Astrocyte (in vitro differentiated cells and primary cell): ENCODE results near the gene MAPKAP1. TPM values are rescaled to one million over a fixed set of nuclear protein-coding genes. Genes with fewer than 3 reads are reported as not detected.

Experiments used
- DNase-seq: peaks from one replicate; pipeline ENCODE4 v3.0.0-alpha.2; 2010; ENCODE audit warnings: low read depth
- FAIRE-seq: peaks from 2 replicates; lab custom pipeline; 2011; peaks lifted over from hg19 to GRCh38; lab: Jason Lieb, UNC
- H2AFZ ChIP-seq: 2 replicates; pipeline ENCODE4 v1.6.0; 2012; ENCODE audit warnings: low read depth, low read length, inconsistent platforms
- H3K27ac ChIP-seq: 2 replicates; pipeline ENCODE4 v1.5.1; 2011; ENCODE audit warnings: low read depth, low read length, inconsistent platforms
- H3K27me3 ChIP-seq: 2 replicates; pipeline ENCODE4 v1.6.0; 2011; ENCODE audit warnings: low read length, inconsistent platforms; ENCODE audit not compliant: insufficient read depth
- H3K36me3 ChIP-seq: 2 replicates; pipeline ENCODE4 v1.5.1; 2011; ENCODE audit warnings: low read length, inconsistent platforms; ENCODE audit not compliant: insufficient read depth
- H3K4me1 ChIP-seq: 2 replicates; pipeline ENCODE4 v1.5.1; 2011; ENCODE audit warnings: low read length, inconsistent platforms; ENCODE audit not compliant: insufficient read depth
- H3K4me2 ChIP-seq: 2 replicates; pipeline ENCODE4 v1.6.0; 2012; ENCODE audit warnings: low read length, inconsistent platforms
- H3K4me3 ChIP-seq: 2 replicates; pipeline ENCODE4 v1.5.1; 2011; ENCODE audit warnings: low read depth, mild to moderate bottlenecking, low read length, inconsistent platforms; ENCODE audit not compliant: insufficient read depth
- H3K79me2 ChIP-seq: 2 replicates; pipeline ENCODE4 v1.6.0; 2012; ENCODE audit warnings: mild to moderate bottlenecking, low read length, inconsistent platforms; ENCODE audit not compliant: insufficient read depth
- H3K9ac ChIP-seq: 2 replicates; pipeline ENCODE4 v1.6.0; 2012; ENCODE audit warnings: mild to moderate bottlenecking, low read length, inconsistent platforms
- H3K9me3 ChIP-seq: 2 replicates; pipeline ENCODE4 v1.5.1; 2012; ENCODE audit warnings: low read depth, mild to moderate bottlenecking, low read length, inconsistent platforms; ENCODE audit not compliant: insufficient read depth
- H4K20me1 ChIP-seq: 2 replicates; pipeline ENCODE4 v1.6.0; 2012; ENCODE audit warnings: low read length, inconsistent platforms; ENCODE audit not compliant: insufficient read depth
- H3K27ac Mint-ChIP-seq: one replicate; pipeline ENCODE4 v1.8.0; 2021; ENCODE audit warnings: mild to moderate bottlenecking, mixed read lengths; ENCODE audit not compliant: unreplicated experiment
- H3K27me3 Mint-ChIP-seq: one replicate; pipeline ENCODE4 v1.8.0; 2021; ENCODE audit warnings: low read depth, mixed read lengths; ENCODE audit not compliant: unreplicated experiment
- H3K36me3 Mint-ChIP-seq: one replicate; pipeline ENCODE4 v1.8.0; 2021; ENCODE audit warnings: low read depth, mixed read lengths; ENCODE audit not compliant: unreplicated experiment
- H3K4me1 Mint-ChIP-seq: one replicate; pipeline ENCODE4 v1.8.0; 2021; ENCODE audit warnings: low read depth, mixed read lengths; ENCODE audit not compliant: unreplicated experiment
- H3K4me3 Mint-ChIP-seq: one replicate; pipeline ENCODE4 v1.8.0; 2021; ENCODE audit warnings: mild to moderate bottlenecking, moderate library complexity, mixed read lengths; ENCODE audit not compliant: unreplicated experiment
- H3K9me3 Mint-ChIP-seq: one replicate; pipeline ENCODE4 v1.8.0; 2021; ENCODE audit warnings: mild to moderate bottlenecking, mixed read lengths; ENCODE audit not compliant: unreplicated experiment
- CTCF ChIP-seq: IDR thresholded peaks from 2 replicates; pipeline ENCODE4 v1.5.1; 2011; ENCODE audit warnings: low read depth, mild to moderate bottlenecking, inconsistent platforms, low read length, moderate library complexity; ENCODE audit not compliant: insufficient read depth
- EZH2 ChIP-seq: IDR thresholded peaks from 2 replicates; pipeline ENCODE4 v1.6.1; 2012; ENCODE audit warnings: mild to moderate bottlenecking, low read length, inconsistent platforms; ENCODE audit not compliant: insufficient read depth
- total RNA-seq: library from RNA; stranded (reverse); gene quantifications from 2 replicates; pipeline ENCODE4 v1.2.1, GENCODE V29; 2021

The MAPKAP1 gene
- total RNA-seq, 1 donor from 2014 or later = 109 TPM

GRCh38 chr9:125442452-125442851 is 264.6 kb downstream of the MAPKAP1 start:
- FAIRE-seq (no peak), DNase-seq (no peak)
- Histone ChIP-seq H3K9ac (no peak overlapping the region), H3K4me3 (no peak overlapping the region), H3K36me3 (peaks cover 10% of the 10 kb centered on the region), H4K20me1 (peaks cover 10% of the 10 kb centered on the region), H2AFZ (no peak overlapping the region), H3K27ac (no peak overlapping the region), H3K4me1 (no peaks in the 10 kb centered on the region), H3K9me3 (no peaks in the 10 kb centered on the region), H3K4me2 (no peak overlapping the region), H3K79me2 (no peaks in the 10 kb centered on the region), H3K27me3 (no peaks in the 10 kb centered on the region)
- no peaks in the 10 kb centered on the region for H3K27me3 Mint-ChIP-seq
- H3K9me3 Mint-ChIP-seq = no peaks in the 10 kb centered on the region
- TF ChIP-seq CTCF = no peak
- TF ChIP-seq EZH2 = no peak
- no peak overlapping the region for H3K4me3 Mint-ChIP-seq
- H3K4me1 Mint-ChIP-seq = no peaks in the 10 kb centered on the region
- no peak overlapping the region for H3K27ac Mint-ChIP-seq
- H3K36me3 Mint-ChIP-seq = peaks cover 14% of the 10 kb centered on the region

- no peak overlapping the region for H3K9ac ChIP-seq
- H3K36me3 Mint-ChIP-seq = peaks cover 16% of the 10 kb centered on the region
- H3K27me3 Mint-ChIP-seq = no peaks in the 10 kb centered on the region
- no peaks in the 10 kb centered on the region for H3K4me1 Mint-ChIP-seq
- H3K27ac Mint-ChIP-seq = no peak overlapping the region
- H4K20me1 ChIP-seq = no peaks in the 10 kb centered on the region
- H3K27me3 ChIP-seq = no peaks in the 10 kb centered on the region
- H2AFZ ChIP-seq = no peak overlapping the region
- TF ChIP-seq EZH2 (no peak), CTCF (no peak)
- FAIRE-seq (no peak), DNase-seq (no peak)
- H3K4me3 Mint-ChIP-seq = no peak overlapping the region
- no peaks in the 10 kb centered on the region for H3K4me1 ChIP-seq
- H3K9me3 ChIP-seq = no peaks in the 10 kb centered on the region
- no peak overlapping the region for H3K4me3 ChIP-seq
- H3K9me3 Mint-ChIP-seq = no peaks in the 10 kb centered on the region
- peaks cover 10% of the 10 kb centered on the region for H3K36me3 ChIP-seq
- H3K27ac ChIP-seq = no peak overlapping the region
- no peak overlapping the region for H3K4me2 ChIP-seq
- no peaks in the 10 kb centered on the region for H3K79me2 ChIP-seq
These were observed 266.6 kb downstream of the MAPKAP1 start for GRCh38 chr9:125440411-125440810.

GRCh38 chr9:125439434-125440272 is 267.4 kb downstream of the MAPKAP1 start:
- H3K4me3 Mint-ChIP-seq = no peak overlapping the region
- H3K36me3 ChIP-seq = peaks cover 10% of the 10 kb centered on the region
- no peak for TF ChIP-seq EZH2
- no peak for TF ChIP-seq CTCF
- FAIRE-seq (no peak), DNase-seq (no peak)
- H3K27me3 ChIP-seq = no peaks in the 10 kb centered on the region
- H3K4me1 ChIP-seq = no peaks in the 10 kb centered on the region
- no peaks in the 10 kb centered on the region for H4K20me1 ChIP-seq
- no peaks in the 10 kb centered on the region for H3K9me3 ChIP-seq
- H3K27ac ChIP-seq = no peak overlapping the region
- no peak overlapping the region for H3K4me3 ChIP-seq
- no peak overlapping the region for H3K27ac Mint-ChIP-seq
- no peaks in the 10 kb centered on the region for H3K79me2 ChIP-seq
- no peaks in the 10 kb centered on the region for H3K9me3 Mint-ChIP-seq
- H3K36me3 Mint-ChIP-seq = peaks cover 14% of the 10 kb centered on the region
- no peaks in the 10 kb centered on the region for H3K4me1 Mint-ChIP-seq
- no peak overlapping the region for H2AFZ ChIP-seq
- no peak overlapping the region for H3K9ac ChIP-seq
- no peak overlapping the region for H3K4me2 ChIP-seq
- H3K27me3 Mint-ChIP-seq = no peaks in the 10 kb centered on the region
